ENCODE data around the gene FERMT2. TPM values are rescaled to one million over a fixed set of nuclear protein-coding genes. Genes with fewer than 3 reads are reported as not detected.

The FERMT2 gene
- polyA plus RNA-seq, 2 of the 4 experiments (the other 2 are of a cell fraction) = 42.9 to 102 TPM

- no peaks in the 10 kb centered on the region for H3K9me3 ChIP-seq
- WGBS (ENCODE audit: missing lambda C conversion rate) = 94% methylated on average over 3 of the region's 3 CpGs
- no peak overlapping the region for H3K4me2 ChIP-seq
- DNase-seq (ENCODE audit: low read depth in 1 of 2, low spot score in 1 of 2) (no peak), ATAC-seq (no peak), FAIRE-seq (no peak)
- ChIA-PET POLR2A (no interaction called here), CTCF (interaction anchor here (1.6 kb wide), 1 partner anchor 35 kb away, joined by 3 read pairs; no protein-coding TSS in a partner anchor)
- peaks cover 52% of the 10 kb centered on the region for H3K4me1 ChIP-seq
- no peak overlapping the region for H3K27ac ChIP-seq
- no peak overlapping the region for H3K4me3 ChIP-seq
- TF ChIP-seq EHMT2 (IDR thresholded peaks at IDR 0.05; ENCODE audit: low read depth) = no peak
- TF ChIP-seq CEBPB (IDR thresholded peaks at IDR 0.05) = peak in 1 of 2 experiments; percentile 37; a peak in 2 of 4 replicates
These were observed 36.6 kb downstream of the FERMT2 start for GRCh38 chr14:52914295-52914694.

- ATAC-seq (no peak; a peak in 1 of 6 replicates), FAIRE-seq (no peak), DNase-seq (ENCODE audit: low read depth in 1 of 2, low spot score in 1 of 2) (no peak)
- ChIA-PET CTCF (interaction anchor here (1.6 kb wide), 1 partner anchor 36 kb away, joined by 3 read pairs; no protein-coding TSS in a partner anchor), POLR2A (no interaction called here)
- no peak overlapping the region for H3K4me2 ChIP-seq
- 72% methylated on average over 4 of the region's 4 CpGs for WGBS (ENCODE audit: missing lambda C conversion rate)
- H3K4me1 ChIP-seq = peaks cover 42% of the 10 kb centered on the region
- H3K4me3 ChIP-seq = no peak overlapping the region
- H3K9me3 ChIP-seq = no peaks in the 10 kb centered on the region
- TF ChIP-seq EHMT2 (IDR thresholded peaks at IDR 0.05; ENCODE audit: low read depth) = no peak
- no peak for TF ChIP-seq POLR2AphosphoS2 (conservative IDR thresholded peaks at IDR 0.05; ENCODE audit: low read length)
- TF ChIP-seq PBX3 (IDR thresholded peaks at IDR 0.05) = no peak
- 0 out of 6 replicates have a peak overlapping the region, but pooled peaks of 1 of the 2 experiments have one; percentile 13 for H3K27ac ChIP-seq
These were observed 37.6 kb downstream of the FERMT2 start for GRCh38 chr14:52913271-52913670.

GRCh38 chr14:52911904-52912303, 38.9 kb downstream of the FERMT2 start:
- CTCF ChIA-PET = interaction anchor here (0.6 to 0.7 kb wide), 3 partner anchors 11 to 166 kb away, joined by 4 read pairs; no protein-coding TSS in a partner anchor
- no peak overlapping the region for H3K27ac ChIP-seq
- peaks cover 35% of the 10 kb centered on the region for H3K4me1 ChIP-seq
- ATAC-seq = no peak
- DNase-seq (ENCODE audit: low read depth in 1 of 2, low spot score in 1 of 2) = no peak
- no peak for FAIRE-seq
- WGBS (ENCODE audit: missing lambda C conversion rate) = 75% methylated on average over 3 of the region's 3 CpGs
- H3K4me2 ChIP-seq = no peak overlapping the region; the same call in 2 of the 3 replicates
- POLR2A ChIA-PET = no interaction called here
- H3K4me3 ChIP-seq = no peak overlapping the region
- no peak for TF ChIP-seq TFCP2L1 (CRISPR knock-in tag; IDR thresholded peaks at IDR 0.05)
- TF ChIP-seq NFE2L2 (conservative IDR thresholded peaks at IDR 0.05; ENCODE audit: low read length) = no peak
- no peaks in the 10 kb centered on the region for H3K9me3 ChIP-seq

GRCh38 chr14:52910572-52910971, 40.3 kb downstream of the FERMT2 start:
- H3K4me2 ChIP-seq = no peak overlapping the region
- H3K27ac ChIP-seq = no peak overlapping the region
- DNase-seq (ENCODE audit: low read depth in 1 of 2, low spot score in 1 of 2) (no peak), FAIRE-seq (no peak), ATAC-seq (no peak)
- ChIA-PET CTCF (interaction anchor here (1.4 kb wide), 1 partner anchor 11 kb away, joined by 5 read pairs; no protein-coding TSS in a partner anchor), POLR2A (no interaction called here)
- H3K4me1 ChIP-seq = peaks cover 47% of the 10 kb centered on the region
- H3K4me3 ChIP-seq = no peak overlapping the region
- H3K9me3 ChIP-seq = no peaks in the 10 kb centered on the region
- 71% methylated on average over 2 of the region's 2 CpGs for WGBS (ENCODE audit: missing lambda C conversion rate)
- TF ChIP-seq HOXB13 (CRISPR knock-in tag; IDR thresholded peaks at IDR 0.05; ENCODE audit: low read depth) (no peak), KDM1A (IDR thresholded peaks at IDR 0.05; ENCODE audit: low read depth) (no peak), TP53 (CRISPR knock-in tag; IDR thresholded peaks at IDR 0.05) (no peak)

GRCh38 chr14:52907949-52908348, 42.9 kb downstream of the FERMT2 start:
- ATAC-seq = no peak
- FAIRE-seq = no peak
- Histone ChIP-seq H3K4me1 (peaks cover 68% of the 10 kb centered on the region), H3K9me3 (no peaks in the 10 kb centered on the region), H3K4me3 (no peak overlapping the region), H3K27ac (peak overlapping the region in 1 of 2 experiments; percentile 10; a peak in 1 of 6 replicates), H3K4me2 (no peak overlapping the region)
- CTCF ChIA-PET = no interaction called here
- TF ChIP-seq HOXA7 (CRISPR knock-in tag; IDR thresholded peaks at IDR 0.05) (no peak), JUNB (IDR thresholded peaks at IDR 0.05) (no peak), NPAS2 (CRISPR knock-in tag; IDR thresholded peaks at IDR 0.05; ENCODE audit: borderline replicate concordance) (no peak), CTCF (IDR thresholded peaks at IDR 0.05) (no peak), TFCP2L1 (CRISPR knock-in tag; IDR thresholded peaks at IDR 0.05) (no peak), NR3C1 (IDR thresholded peaks at IDR 0.05) (no peak), FOXS1 (CRISPR knock-in tag; IDR thresholded peaks at IDR 0.05) (no peak), NFE2L2 (conservative IDR thresholded peaks at IDR 0.05; ENCODE audit: low read length) (no peak), MAFK (IDR thresholded peaks at IDR 0.05; ENCODE audit: partially characterized antibody) (no peak), CBX2 (IDR thresholded peaks at IDR 0.05; ENCODE audit: borderline replicate concordance, low read depth) (no peak), TP53 (CRISPR knock-in tag; IDR thresholded peaks at IDR 0.05) (no peak), EHMT2 (IDR thresholded peaks at IDR 0.05; ENCODE audit: low read depth) (no peak)
- 80% methylated on average over 5 of the region's 5 CpGs for WGBS (ENCODE audit: missing lambda C conversion rate)
- DNase-seq (ENCODE audit: low read depth in 1 of 2, low spot score in 1 of 2) = no peak
- POLR2A ChIA-PET = no interaction called here
